Measurements from ENCODE around the gene TAS1R2. TPM values are rescaled to one million over a fixed set of nuclear protein-coding genes. Genes with fewer than 3 reads are reported as not detected.

Gene TAS1R2
- total RNA-seq, 1 donor from 2014 or later: not detected

Small RNA genes within 50 kb of the gene (microRNA-seq; reads per million reads assigned to microRNA genes)
- gene MIR1290 (ENCODE audit: borderline number of aligned reads) (not detected), gene MIR4695 (ENCODE audit: borderline number of aligned reads) (not detected)

Other genes starting within 250 kb of the TAS1R2 start
- not detected for gene PAX7, start 228.8 kb downstream of the TAS1R2 start, total RNA-seq
- 27.3 TPM for gene ALDH4A1, start 42.9 kb upstream of the TAS1R2 start, total RNA-seq
- gene IFFO2, start 97.0 kb upstream of the TAS1R2 start, total RNA-seq: 5.0 TPM

Measured in left ventricle myocardium superior (tissue), 1 donor.